T-helper 22 cell (primary cell): ENCODE measurements around the gene TANGO6.
"Not testable (repeated sequence)": the region's sequence is repeated elsewhere in the genome, so short reads cannot be mapped to it uniquely, and the experiment has no call there.

Experiments
- DNase-seq: peaks from one replicate; pipeline ENCODE4 v3.0.0-alpha.2; 2020; ENCODE audit warnings: low read depth

Gene TANGO6

GRCh38 chr16:69057400-69058378, 214.4 kb downstream of the TANGO6 start:
- DNase-seq, result no peak

GRCh38 chr16:69063491-69063890, 220.2 kb downstream of the TANGO6 start:
- DNase-seq, result not testable (repeated sequence)

DNA sequence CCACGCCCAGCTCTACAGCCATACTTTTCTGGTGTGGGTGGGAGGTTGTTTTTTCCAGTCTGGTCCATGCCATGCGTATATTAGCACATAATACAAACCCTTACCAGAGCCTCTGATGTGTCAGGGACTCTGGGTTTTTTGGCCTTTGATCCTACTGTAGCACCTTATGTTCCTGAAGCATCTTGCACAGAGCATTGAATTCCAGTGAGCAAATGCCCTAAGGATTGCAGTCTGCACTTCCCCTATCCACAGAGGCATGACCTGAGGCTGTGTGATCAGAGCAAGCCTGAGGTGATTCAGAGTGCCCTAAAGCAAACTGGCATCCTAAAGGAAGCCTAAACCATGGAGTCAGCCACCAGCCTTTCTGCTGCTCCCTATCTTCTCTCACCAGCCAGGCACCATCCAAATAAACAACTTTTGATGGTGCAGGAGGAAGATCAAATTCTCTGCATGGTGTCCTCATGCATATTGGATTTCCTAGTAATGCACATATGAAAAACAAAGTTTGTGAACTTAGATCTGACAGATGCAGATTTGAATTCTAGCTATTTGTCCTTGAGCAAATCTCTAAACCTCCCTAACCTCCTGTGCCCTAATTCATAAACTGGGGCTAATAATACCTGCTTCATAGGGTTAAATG, 220.9 kb downstream of the TANGO6 start:
- no peak for DNase-seq

DNA sequence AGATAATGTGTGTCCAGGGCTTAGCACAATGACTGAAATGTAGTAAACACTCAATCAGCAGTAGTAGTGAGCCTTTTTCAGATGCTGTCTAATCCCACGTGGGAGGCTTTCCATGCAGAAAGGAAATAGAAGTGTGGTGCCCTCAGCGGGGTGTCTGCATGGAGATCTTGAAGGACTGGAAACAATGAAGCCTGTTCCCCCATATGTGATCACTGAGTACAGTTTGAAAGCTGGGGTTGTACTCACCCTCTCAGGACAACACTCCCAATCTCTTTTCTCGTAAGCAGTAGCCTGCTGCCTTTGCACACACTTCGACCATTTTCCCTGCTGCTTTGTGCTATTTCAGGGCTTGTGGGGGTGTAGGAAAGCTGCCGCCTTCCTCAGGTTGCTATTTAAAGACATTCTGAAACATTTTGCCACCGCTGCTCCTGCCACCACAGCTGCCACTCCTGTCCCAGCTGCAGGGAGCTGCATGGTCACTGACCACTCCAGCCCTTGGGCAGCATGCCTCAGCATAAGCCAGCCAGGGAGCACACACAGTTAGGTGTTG, 221.5 kb downstream of the TANGO6 start:
- no peak for DNase-seq

DNA sequence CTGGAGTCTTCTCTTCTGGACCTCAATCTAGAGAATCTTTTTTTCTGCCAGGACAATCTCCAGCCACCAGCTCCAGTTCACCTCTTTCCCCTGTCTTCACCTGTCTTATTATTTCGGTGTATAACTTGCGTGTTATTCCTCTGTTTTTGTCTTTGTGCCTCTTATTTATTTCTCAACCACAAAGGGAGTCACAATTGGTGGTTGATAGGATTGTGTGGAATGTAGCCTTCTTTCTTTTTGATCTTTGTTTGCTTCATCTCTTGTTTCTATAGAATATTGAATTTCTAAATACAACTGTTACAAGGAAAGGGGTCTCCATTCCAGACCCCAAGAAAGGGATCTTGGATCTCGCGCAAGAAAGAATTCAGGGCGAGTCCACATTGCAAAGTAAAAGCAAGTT, 226.2 kb downstream of the TANGO6 start:
- no peak for DNase-seq

DNA sequence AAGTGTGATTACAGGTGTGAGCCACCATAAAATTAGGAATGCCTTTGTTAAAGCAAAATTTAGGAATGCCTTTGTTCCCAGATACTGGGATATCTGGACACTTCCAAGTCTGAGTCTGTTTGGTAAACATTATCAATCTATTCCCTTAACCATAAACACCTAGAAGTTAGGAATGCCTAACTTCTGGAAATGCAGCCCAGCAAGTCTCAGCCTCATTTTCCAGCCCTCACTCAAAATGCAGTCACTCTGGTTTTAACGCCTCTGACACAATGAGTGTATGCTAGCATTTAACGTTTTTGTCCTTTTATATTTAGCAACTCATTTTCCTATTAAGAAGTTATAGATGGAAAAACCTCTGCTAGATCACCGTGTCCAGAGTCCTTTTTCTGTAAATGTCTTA, 227.7 kb downstream of the TANGO6 start:
- no peak for DNase-seq

DNA sequence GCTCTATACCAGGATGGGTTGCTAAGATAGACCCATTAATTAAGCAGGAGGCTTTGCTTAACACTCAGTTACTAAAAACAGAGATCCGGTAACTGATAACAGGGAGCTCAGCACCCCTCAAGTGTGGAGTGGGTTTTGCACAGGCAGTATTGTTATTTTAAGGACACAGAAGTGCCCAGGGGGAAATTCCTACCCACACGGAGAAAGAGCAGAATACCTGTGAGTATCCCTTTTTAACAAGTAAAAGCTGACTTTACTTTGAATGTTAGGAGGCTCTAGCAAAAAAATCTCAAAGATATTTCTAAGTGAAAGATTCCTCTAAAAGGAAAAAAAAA, 229.3 kb downstream of the TANGO6 start:
- no peak for DNase-seq

- DNase-seq, result no peak
Observed at GRCh38 chr16:69073181-69073702, 229.9 kb downstream of the TANGO6 start.

- DNase-seq, result no peak
Observed at GRCh38 chr16:69077251-69077650, 233.9 kb downstream of the TANGO6 start.

GRCh38 chr16:69078073-69078472, 234.7 kb downstream of the TANGO6 start:
- no peak for DNase-seq

GRCh38 chr16:69079697-69080096, 236.4 kb downstream of the TANGO6 start:
- DNase-seq, result no peak

GRCh38 chr16:69083306-69083941, 240.1 kb downstream of the TANGO6 start:
- no peak for DNase-seq

GRCh38 chr16:69084289-69084688, 241.0 kb downstream of the TANGO6 start:
- no peak for DNase-seq

GRCh38 chr16:69085032-69085695, 241.8 kb downstream of the TANGO6 start:
- DNase-seq, result no peak

DNA sequence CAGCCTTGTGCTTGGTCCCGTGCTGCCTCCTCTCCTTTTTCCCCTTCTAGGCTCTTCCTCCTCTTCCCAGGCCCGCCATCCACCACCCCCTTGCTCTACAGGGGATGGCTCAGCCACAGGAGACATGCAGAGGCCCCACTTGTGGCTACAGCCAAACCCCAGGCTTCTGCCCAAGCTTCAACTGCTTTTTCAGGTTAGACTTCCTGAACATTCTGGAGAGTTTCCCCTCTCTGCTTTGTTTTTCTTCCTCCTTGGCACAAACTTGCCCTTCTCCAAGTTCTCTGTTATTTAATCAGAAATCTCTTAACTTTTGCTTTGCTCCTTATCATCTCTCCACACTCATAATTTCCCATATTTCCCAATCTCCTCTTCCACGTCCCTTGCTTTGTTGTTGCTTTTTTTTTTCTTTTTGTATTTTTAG, 243.8 kb downstream of the TANGO6 start:
- no peak for DNase-seq

DNA sequence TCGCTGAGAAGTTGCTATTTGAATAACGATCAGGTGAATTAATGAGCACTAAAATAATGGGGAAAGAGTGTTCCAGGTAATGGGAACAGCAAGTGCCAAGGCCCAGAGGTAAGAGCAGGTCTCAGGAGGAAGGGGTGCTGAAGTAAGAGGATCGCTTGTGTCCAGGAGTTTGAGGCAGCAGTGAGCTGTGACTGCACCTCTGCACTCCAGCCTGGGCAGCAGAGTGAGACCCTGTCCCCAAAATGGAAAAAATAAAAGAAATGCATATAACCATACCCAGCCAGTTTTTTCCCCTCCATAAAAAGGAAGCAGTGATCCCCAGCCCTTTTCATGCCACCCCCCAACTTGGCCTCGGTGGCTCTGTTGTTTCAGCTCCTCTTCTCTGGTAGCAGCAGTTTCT, 245.4 kb downstream of the TANGO6 start:
- DNase-seq, result no peak

DNA sequence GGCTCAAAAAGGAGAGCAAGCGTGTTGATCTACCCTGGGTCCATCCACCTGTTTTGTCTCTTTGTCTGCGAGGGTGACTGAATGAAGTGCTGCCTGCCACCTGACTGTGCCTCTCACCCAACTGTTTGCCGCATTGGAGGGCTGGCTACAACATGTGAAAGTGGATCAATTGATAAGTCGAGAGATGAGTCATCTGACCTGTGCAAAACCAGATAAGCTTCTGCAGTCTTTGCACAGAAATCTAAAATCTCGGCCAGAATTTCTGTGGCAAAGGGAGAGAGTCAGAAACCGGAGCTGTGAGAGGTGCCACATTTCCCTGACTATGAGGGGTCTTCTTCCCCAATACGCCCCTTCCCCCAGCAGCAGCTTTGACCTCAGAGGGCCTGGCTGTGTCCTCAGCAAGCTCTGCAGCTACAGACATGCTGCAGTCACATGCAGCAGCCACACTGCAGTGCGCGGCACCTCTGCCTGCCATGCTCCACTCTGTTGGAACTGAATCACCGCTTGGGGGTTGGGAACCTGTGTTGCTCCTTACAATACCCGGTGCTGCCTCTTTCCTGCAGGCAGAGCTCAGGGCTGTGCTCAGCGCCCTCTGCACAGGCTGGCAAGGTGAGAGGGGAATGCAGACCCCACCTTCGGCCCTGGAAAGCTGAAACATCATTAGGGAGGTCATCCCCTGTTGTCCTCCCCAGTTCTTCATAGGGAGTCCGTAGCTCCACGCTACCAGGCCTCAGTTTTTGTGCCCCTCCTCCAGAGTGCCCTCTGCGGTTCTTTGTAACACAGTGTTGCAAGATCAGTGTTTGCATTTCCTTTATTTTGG, 246.0 kb downstream of the TANGO6 start:
- no peak for DNase-seq

- no peak for DNase-seq
Observed at GRCh38 chr16:69093974-69094373, 250.6 kb downstream of the TANGO6 start.

- no peak for DNase-seq
Observed at GRCh38 chr16:69094501-69094900, 251.2 kb downstream of the TANGO6 start.

GRCh38 chr16:69095193-69095592, 251.9 kb downstream of the TANGO6 start:
- DNase-seq, result no peak
